Stimulated activated CD4-positive, alpha-beta T cell treated with anti-CD3 and anti-CD28 coated beads, Interleukin-1b, Interleukin-23, amount 100 ng/mL, for 24 hours (primary cell): ENCODE data around the gene TRIM52.
A peak's percentile ranks its signal among the peaks of the same experiment; 100 is the strongest.

ENCODE experiments used
- DNase-seq, 4 experiments: peaks; one replicate each; pipeline ENCODE4 v3.0.0-alpha.2; 2020; ENCODE audit warnings: low read depth in 4 of 4, low spot score in 1 of 4

TRIM52 gene

DNA sequence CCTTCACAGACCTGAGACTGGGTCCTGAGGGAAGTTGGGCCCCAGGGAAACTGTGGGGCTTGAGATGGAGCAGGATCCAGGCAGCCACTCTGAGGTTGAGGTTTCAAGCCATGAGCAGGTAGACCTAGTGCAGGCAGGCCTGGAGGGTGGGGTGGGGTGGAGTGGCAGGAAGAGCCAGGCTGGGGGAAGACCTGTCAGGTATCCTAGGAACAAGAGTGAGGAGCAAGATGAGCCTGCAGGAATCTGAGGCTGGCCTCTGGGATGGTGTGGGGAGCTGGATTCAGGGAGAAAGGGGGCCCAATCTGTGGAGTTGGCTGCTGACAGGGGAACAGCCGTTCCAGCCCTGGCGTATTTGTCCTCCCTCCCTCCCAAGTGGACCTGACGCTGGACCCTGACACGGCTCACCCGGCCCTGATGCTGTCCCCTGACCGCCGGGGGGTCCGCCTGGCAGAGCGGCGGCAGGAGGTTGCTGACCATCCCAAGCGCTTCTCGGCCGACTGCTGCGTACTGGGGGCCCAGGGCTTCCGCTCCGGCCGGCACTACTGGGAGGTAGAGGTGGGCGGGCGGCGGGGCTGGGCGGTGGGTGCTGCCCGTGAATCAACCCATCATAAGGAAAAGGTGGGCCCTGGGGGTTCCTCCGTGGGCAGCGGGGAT is 27.0 kb downstream of the TRIM52 start:
- DNase-seq, result no peak

DNA sequence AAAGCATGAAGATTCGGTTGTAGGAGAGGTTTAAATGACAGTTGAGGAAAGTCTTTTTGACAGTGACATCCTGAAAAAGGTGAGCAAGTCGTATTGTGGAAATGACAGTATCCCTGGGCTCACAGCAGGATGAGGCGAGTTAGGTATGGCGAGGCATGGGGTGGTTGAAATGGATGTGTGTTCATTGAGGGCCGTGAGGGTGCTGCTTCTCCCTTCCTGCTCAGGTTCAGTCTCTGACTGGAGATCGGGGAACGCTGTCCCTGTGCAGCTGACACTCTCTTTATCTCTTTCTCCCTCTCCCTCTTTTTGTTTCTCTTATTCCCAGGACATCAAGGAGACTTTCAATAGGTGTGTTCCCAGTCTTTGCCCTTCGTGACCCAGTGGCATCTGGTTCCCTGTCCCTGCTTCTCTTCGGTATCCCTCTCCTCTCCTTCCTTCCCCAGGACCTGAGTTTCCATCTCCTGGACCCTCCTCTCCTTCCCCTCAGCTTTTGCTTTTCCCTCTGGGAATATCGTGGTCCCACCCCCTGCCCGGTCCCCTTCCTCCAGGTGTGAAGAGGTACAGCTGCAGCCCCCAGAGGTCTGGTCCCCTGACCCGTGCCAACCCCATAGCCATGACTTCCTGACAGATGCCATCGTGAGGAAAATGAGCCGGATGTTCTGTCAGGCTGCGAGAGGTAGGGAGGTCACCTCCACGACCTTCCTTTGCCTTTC is 27.7 kb downstream of the TRIM52 start:
- no peak for DNase-seq

DNA sequence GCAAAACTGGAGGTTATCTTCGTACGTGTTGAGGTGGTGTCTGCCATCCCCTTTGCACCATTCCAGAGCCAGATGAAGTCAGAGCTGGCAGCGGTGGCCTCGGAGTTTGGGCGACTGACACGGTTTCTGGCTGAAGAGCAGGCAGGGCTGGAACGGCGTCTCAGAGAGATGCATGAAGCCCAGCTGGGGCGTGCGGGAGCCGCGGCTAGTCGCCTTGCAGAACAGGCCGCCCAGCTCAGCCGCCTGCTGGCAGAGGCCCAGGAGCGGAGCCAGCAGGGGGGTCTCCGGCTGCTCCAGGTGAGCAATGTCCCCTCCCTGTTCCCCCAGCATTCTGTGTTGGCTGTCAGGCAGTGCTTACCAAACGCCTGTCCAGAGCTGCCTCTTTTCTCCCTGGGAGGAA is 28.4 kb downstream of the TRIM52 start:
- no peak for DNase-seq

DNA sequence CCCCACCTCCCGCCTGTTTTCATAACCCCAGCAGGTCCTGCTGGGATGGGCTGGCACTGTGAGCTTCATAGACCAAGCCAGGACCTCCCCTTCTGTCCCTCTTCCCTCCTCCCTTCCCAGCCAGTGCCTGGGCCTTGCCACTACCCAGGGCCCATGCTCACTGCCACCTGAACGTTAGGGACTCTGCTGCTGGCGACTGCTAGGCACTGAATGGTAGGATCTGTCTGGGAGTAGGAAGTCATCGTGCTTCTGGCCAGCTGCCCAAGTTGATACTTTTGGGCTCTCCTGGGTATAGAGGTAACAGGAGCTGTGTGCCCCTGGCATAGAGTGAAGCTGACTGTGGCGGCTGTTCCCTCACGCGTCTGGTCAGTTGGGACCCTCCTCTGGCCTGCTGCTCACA is 29.5 kb downstream of the TRIM52 start:
- DNase-seq, result no peak

DNA sequence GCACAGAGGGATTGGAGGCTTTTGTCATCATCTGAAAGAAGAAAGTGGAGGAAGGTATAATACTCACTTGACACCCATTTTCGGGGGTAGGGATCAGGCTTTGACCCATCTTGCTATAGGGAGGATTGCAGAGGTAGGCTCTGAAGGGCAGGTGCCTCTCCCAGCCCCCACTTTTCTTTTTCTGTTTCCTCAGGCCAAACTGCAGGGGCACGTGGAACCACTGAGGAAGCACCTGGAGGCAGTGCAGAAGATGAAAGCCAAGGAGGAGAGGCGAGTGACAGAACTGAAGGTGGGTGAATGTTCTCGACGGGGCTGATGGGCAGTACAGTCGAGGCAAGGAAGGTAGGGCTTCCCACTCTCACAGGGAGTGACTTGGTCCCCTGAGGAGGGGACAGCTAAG is 30.4 kb downstream of the TRIM52 start:
- DNase-seq, result no peak

DNA sequence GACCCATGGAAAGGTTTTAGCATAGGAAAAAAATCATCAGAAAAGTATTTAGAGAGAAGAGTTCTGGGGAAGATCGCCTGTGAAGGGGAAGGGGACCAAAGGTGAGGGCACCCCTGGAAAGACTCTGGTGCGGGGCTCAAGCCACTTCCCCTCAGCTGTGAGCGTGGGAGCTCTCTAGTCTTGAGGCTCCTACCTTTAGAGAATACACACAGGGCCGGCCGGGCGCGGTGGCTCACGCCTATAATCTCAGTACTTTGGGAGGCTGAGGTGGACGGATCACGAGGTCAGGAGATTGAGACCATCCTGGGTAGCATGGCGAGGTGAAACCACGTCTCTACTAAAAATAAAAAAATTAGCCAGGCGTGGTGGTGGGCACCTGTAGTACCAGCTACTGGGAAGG is 30.9 kb downstream of the TRIM52 start:
- DNase-seq, result no peak

DNA sequence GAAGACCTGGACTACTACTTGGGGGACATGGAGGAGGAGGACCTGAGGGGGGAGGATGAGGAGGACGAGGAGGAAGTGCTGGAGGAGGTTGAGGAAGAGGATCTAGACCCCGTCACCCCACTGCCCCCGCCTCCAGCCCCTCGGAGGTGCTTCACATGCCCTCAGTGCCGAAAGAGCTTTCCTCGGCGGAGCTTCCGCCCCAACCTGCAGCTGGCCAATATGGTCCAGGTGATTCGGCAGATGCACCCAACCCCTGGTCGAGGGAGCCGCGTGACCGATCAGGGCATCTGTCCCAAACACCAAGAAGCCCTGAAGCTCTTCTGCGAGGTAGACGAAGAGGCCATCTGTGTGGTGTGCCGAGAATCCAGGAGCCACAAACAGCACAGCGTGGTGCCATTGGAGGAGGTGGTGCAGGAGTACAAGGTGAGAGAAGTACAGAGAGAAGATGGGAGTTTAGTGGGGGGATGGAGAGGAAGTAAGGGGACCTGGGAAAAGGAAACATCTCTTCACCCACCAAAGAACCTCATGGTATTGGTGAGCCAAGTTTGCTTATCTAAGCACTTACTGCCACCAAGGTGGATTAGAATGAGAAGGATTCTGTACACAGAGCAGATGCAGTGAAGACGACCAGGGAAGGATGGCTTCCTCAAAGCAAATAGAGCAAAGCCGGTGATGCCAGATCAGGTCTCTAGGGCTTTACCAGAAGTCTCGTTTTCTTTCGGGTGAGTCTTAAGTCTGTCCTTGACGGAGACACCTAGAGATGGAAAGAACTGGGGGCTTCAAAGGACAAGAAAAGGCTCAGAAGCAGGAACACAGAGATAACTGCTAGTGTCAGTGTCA is 36.3 kb downstream of the TRIM52 start:
- no peak for DNase-seq

DNA sequence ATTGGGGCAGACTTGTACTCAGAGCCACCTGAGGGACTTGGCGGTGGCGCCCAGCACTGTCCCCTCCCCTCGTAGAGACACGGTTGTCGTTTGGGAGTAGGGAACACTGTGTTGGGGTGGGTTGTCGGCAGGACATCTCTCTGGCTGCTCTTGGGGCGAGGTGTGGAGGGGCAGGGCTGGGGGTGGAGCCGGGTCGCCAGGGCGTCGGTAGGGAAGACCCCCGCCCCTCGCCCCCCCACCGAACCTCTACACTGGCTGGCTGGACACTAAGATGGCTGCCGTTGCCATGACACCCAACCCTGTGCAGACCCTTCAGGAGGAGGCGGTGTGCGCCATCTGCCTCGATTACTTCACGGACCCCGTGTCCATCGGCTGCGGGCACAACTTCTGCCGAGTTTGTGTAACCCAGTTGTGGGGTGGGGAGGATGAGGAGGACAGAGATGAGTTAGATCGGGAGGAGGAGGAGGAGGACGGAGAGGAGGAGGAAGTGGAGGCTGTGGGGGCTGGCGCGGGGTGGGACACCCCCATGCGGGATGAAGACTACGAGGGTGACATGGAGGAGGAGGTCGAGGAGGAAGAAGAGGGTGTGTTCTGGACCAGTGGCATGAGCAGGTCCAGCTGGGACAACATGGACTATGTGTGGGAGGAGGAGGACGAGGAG is 37.1 kb downstream of the TRIM52 start:
- DNase-seq, result no peak

DNA sequence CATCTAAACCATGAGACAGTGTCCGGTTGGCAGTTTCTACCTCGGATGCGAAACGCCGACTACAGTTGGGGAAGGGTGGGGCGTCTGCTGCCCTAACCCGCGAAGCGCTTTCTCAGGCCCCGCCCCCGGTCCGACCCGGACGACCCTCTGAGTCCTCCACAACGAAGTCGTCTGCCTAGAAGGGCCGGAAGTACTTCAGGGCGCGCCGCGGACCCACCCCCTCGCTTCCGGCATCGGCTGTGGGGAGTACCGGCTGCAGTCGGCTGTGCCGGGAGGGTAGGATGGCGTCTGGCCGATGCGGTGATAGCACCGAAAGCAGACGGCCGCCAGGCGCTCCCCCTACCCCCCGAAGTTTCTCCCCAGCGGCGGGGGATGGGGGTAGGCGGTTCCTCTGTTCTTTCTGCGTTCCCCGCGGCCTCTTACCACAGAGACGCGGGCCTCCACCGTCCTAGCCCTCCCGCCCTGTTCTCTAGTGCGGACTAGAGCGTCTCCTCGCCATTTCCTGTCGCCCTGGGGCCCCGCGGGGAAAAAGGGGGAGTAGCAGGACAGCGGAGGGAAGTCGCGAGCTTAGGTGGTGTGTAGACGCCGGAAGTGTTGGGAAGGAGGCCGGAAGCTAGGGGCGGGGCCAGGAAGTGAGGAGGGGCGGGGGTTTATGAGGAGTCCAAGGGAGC is 37.8 kb downstream of the TRIM52 start, which contains the start of gene TRIM41:
TSS of gene TRIM41 (plus strand) at position 224 of the 671 bp plus-strand sequence. CDS start 719 bp downstream, outside the sequence.
- peak; percentile 87 to 97 (median 94) for DNase-seq

DNA sequence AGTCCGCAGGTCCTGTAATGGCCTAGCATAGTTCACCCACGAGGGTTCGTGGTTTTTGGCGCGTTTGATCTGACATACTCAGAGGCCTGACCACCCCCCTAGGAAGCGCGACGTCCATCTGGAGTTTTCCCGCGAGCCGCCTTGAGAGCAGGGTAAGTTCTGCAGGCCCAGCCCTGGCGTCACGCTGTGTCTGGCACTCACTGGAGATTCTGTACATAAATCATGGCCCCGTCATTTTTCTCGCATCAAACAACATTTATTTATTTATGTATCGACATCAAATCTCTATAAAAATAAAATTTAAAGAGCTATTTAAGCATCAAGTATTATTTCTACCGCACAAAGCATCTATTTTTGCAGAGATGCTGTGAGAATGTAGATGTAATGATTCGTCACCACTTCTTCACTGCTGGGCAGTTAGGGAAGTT is 38.3 kb downstream of the TRIM52 start:
- no peak for DNase-seq

DNA sequence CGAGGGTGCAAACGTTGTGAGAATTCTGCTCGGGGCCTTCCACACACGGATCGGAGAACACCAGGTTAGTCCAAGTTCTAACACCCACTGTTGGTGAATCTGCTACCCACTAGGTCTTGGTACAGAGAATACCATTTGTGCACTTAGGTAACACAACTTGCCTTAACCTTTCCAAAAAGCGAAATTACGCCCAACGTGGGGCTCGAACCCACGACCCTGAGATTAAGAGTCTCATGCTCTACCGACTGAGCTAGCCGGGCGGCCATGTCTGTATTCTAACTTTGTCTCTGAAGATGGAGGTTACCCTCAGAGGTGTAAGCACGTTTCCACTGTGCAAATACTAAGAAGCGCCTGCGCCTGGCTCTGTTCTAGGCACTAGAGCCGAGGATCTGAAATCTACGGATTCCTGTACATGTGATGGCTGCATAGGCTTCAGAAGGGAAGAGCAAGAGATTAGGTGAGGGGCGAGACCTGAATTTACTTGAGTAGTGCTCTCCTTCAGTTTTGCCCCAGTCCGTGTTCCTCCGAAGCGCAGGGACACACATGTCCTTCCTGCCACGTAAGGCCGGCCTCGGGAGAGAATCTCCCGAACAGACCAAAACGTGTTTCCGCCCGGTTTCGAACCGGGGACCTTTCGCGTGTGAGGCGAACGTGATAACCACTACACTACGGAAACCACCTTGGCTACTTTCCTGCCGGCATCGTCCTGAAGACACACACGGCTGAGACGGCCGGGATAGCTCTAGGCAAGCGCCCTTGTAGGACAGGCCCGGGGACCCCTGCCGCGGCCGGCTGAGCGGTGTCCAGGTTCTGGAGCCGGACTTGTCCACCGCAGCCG is 38.9 kb downstream of the TRIM52 start:
- DNase-seq, result peak; percentile 90 to 99 (median 95)

DNA sequence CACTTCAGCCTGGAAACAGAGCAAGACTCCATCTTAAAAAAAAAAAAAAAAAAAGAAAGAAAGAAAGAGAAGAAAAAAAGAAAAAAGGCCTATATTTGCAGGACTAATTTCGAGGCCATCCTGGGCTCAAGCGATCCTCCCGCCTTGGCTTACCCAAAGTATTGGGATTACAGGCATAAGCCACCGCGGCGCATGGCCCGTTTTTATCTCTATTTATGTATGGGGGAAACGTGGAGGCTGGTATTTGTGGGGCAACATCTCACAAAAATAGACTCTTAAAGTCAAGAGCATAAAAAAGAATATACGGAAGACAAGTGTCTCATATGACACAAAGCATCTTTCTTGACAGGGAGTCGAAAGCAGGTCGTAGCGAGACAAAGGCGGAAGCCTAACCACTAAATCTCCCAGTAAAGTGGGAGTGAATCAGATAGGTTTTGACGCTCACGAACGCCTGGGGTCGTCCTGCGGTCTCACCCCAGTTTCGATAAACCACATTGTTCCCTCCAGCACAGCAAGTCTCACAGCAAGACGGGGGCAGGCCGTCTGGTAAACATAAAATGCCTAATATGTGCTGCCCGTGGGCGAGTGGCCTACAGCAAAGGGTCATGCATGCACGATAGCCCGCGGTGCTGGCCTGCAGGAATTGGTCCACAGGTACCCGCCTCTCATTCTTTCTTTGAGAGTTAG is 39.7 kb downstream of the TRIM52 start:
- DNase-seq, result no peak

DNA sequence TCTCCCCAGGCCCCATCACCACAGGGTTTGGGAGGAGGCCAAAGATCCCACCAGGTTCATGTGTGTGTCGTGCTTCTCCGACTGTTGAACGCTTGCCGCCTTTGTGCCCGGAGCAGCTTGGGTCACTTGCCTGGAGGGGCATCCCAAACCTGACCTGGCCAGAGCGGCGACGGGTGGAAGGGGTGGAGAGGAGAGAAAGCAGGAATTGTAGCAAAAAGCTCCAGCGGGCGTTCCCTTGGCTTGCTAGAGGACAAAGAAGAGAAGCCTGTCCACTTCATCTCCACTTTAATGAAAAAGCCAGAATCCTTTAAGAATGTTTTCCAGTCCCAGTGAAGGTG is 40.8 kb downstream of the TRIM52 start:
- DNase-seq, result no peak

DNA sequence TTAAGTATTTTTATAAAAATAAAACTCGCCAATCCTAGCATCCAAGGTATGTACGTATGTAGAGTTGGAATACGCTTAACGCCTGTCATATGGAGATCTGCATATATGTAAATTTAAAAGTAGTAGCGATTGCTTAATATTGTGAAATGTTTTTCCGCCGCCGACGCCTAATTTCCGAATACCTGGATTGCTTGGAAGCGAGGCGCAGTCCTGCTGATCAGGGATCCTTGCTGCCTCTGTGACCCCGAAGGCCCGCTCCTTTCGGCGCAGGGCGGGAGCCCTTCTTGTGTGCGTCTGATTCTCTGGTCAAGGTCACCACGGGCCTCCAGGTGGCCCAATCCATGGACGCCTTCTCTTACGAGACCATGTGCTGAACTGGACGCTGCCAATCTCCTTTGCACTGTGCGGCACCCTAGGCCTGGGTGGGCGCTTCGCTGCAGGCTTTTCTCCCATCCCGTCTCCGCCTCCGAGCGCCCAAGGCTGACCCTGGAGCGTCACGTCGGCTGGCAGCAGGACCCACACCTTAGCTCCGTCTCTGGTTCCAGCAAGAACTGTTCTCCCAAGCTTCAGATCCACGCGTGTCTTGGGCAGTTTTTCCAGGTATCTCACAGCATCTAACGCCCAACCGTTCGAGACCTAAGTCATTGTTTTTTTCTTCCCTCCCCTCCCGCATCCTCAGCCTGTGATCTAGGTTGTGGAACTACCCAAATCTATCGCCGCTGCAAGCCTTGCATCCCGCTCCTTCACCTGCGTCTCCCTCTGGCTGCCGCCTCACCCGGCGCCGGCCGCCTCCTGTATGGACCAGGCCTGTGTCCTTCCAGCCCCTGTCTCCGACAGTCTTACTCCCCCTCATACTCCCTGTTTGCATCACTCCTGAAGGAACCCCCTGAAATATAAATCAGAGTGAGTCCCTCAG is 41.4 kb downstream of the TRIM52 start:
- no peak for DNase-seq

DNA sequence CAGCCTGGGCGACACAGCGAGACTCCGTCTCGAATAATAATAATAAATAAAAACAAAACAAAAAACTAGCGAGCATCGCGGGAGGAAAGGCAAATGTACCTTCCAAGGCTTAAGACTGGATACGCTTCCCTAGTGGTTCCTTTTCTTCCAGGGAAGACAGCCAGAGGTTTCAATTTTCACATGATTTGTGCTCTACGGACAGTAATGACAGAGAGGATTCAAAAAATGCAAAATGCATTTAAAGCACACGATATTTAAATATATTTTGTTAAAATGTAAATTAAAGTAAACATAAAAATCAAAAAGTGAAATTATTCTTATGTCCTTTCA is 42.2 kb downstream of the TRIM52 start:
- no peak for DNase-seq

DNA sequence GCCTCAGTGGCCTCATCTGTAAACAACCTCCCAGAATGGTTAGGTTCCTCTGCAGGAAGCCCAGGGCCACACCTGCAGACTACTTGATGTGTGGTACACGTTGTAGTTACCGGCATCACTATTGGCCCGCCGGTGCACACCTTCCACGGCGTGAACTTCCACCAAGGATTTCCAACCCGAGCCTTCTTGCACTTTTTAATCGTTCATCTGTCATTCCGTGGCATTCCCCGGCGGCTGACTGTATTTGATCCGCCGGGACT is 43.2 kb downstream of the TRIM52 start:
- no peak for DNase-seq

DNA sequence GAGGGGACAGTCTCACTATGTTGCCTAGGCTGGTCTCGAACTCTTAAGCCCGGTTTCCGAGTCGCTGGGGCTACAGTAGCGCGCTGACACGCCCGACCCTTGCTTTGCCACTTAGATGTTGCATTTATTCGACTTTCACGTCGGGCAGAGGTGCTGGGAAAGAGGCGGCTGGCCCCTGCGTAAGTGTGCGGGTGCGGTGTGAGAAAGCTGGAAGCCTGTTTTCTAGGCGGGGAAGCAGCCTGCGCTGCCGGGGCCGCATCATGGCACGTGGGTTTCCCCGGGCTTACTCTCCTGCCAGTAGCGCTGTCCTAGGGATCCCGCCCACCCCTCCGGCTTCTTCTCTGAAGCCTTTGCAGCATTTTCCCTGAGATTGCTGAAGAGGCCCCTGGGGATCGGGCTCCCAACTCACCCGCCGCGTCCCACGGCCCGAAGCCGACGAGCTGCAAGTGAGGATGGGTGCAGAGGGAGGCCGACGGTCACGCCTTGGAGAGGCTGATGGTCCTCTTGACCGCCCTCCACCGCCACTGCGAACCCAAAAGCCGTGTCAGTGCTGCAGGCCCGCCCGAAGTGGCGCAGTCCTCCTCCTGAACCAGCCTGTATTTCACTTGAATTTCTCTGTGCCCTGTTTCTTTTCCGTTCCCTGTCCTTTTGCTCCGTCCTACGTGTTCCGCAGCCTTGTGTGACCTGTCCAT is 43.7 kb downstream of the TRIM52 start:
- no peak for DNase-seq
